DND-41 (cell line): Measurements from ENCODE around the gene SUN1.
A peak's percentile ranks its signal among the peaks of the same experiment; 100 is the strongest.
"Not testable (repeated sequence)": the region's sequence is repeated elsewhere in the genome, so short reads cannot be mapped to it uniquely, and the experiment has no call there.

ENCODE experiments used
- ATAC-seq: fragments of 200-7000 bp; cut with Tn5 transposase; 3 replicates; pipeline ENCODE4 v1.9.1; 2021; ENCODE audit warnings: low read depth; ENCODE audit not compliant: insufficient read depth
- DNase-seq: peaks from one replicate; pipeline ENCODE4 v3.0.0-alpha.2; 2020
- H2AFZ ChIP-seq: 2 replicates; pipeline ENCODE4 v1.6.0; 2012; ENCODE audit warnings: low read depth, low read length
- H3K27ac ChIP-seq: 2 replicates; pipeline ENCODE4 v1.5.1; 2012; ENCODE audit warnings: low read length, inconsistent platforms
- H3K27me3 ChIP-seq: fragments of 200-600 bp; sonication (generic); 2 replicates; pipeline ENCODE4 v1.6.0; 2012; ENCODE audit warnings: low read length, mild to moderate bottlenecking, inconsistent platforms; ENCODE audit not compliant: insufficient read depth, poor library complexity
- H3K36me3 ChIP-seq: 2 replicates; pipeline ENCODE4 v1.5.1; 2012; ENCODE audit warnings: low read length, inconsistent platforms; ENCODE audit not compliant: insufficient read depth
- H3K4me1 ChIP-seq: 2 replicates; pipeline ENCODE4 v1.5.1; 2012; ENCODE audit warnings: mild to moderate bottlenecking, low read length; ENCODE audit not compliant: insufficient read depth
- H3K4me2 ChIP-seq: 2 replicates; pipeline ENCODE4 v1.6.0; 2012; ENCODE audit warnings: mild to moderate bottlenecking, moderate library complexity, low read length, inconsistent platforms; ENCODE audit not compliant: insufficient read depth
- H3K4me3 ChIP-seq, 2 experiments: fragments of 200-600 bp in 1 of 2; shearing (Covaris generic) in 1 of 2; 2 replicates each; pipeline ENCODE4 v1.5.1; 2012 to 2016; ENCODE audit warnings: inconsistent platforms in 2 of 2, low read length in 2 of 2, mild to moderate bottlenecking in 2 of 2, low read depth in 1 of 2, moderate library complexity in 1 of 2
- H3K79me2 ChIP-seq: 2 replicates; pipeline ENCODE4 v1.6.0; 2012; ENCODE audit warnings: low read length, inconsistent platforms; ENCODE audit not compliant: insufficient read depth
- H3K9ac ChIP-seq: 2 replicates; pipeline ENCODE4 v1.6.0; 2012; ENCODE audit warnings: low read depth, mild to moderate bottlenecking, inconsistent platforms, low read length, moderate library complexity
- H3K9me3 ChIP-seq: 2 replicates; pipeline ENCODE4 v1.5.1; 2012; ENCODE audit warnings: low read length, moderate library complexity, mild to moderate bottlenecking, inconsistent platforms; ENCODE audit not compliant: insufficient read depth, severe bottlenecking
- H4K20me1 ChIP-seq: 2 replicates; pipeline ENCODE4 v1.6.0; 2012; ENCODE audit warnings: low read length; ENCODE audit not compliant: insufficient read depth
- CTCF ChIP-seq: IDR thresholded peaks from 2 replicates; pipeline ENCODE4 v1.5.1; 2012; ENCODE audit warnings: borderline replicate concordance, low read length, moderate library complexity, mild to moderate bottlenecking; ENCODE audit not compliant: poor library complexity, severe bottlenecking; ENCODE audit errors: extremely low read depth
- EZH2 ChIP-seq: IDR thresholded peaks from 3 replicates; pipeline ENCODE4 v1.6.1; 2012; ENCODE audit warnings: borderline replicate concordance, low read depth, mild to moderate bottlenecking, moderate library complexity, low read length, inconsistent platforms; ENCODE audit not compliant: severe bottlenecking

Gene SUN1

GRCh38 chr7:921581-922333 lies 89.5 kb downstream of the SUN1 start:
- Histone ChIP-seq H3K27me3 (no peaks in the 10 kb centered on the region), H3K4me2 (0 out of 2 replicates have a peak overlapping the region, but pooled peaks have one; percentile 38), H3K4me3 (no peak overlapping the region), H3K9ac (no peak overlapping the region), H3K9me3 (no peaks in the 10 kb centered on the region), H3K79me2 (no peaks in the 10 kb centered on the region), H3K36me3 (no peaks in the 10 kb centered on the region), H2AFZ (no peak overlapping the region), H4K20me1 (no peaks in the 10 kb centered on the region), H3K27ac (no peak overlapping the region), H3K4me1 (peaks cover 20% of the 10 kb centered on the region)
- no peak for ATAC-seq
- TF ChIP-seq EZH2 (no peak), CTCF (no peak)
- no peak for DNase-seq

- H3K27ac ChIP-seq, result peak overlapping the region; percentile 85
- no peaks in the 10 kb centered on the region for H3K79me2 ChIP-seq
- no peaks in the 10 kb centered on the region for H4K20me1 ChIP-seq
- DNase-seq (no peak), ATAC-seq (no peak)
- H3K27me3 ChIP-seq, result no peaks in the 10 kb centered on the region
- no peaks in the 10 kb centered on the region for H3K36me3 ChIP-seq
- H3K4me3 ChIP-seq, result peak overlapping the region in 1 of 2 experiments; percentile 55; a peak in 2 of 4 replicates
- no peak for TF ChIP-seq EZH2
- peaks cover 20% of the 10 kb centered on the region for H3K4me1 ChIP-seq
- peak overlapping the region; percentile 73 for H3K4me2 ChIP-seq
- H2AFZ ChIP-seq, result peak overlapping the region; percentile 76
- H3K9ac ChIP-seq, result peak overlapping the region; percentile 56
- H3K9me3 ChIP-seq, result no peaks in the 10 kb centered on the region
Observed at GRCh38 chr7:922334-923107, 90.2 kb downstream of the SUN1 start.

GRCh38 chr7:923108-924041 lies 91.1 kb downstream of the SUN1 start:
- Histone ChIP-seq H2AFZ (peak overlapping the region; percentile 76), H3K79me2 (no peaks in the 10 kb centered on the region), H3K4me3 (peak overlapping the region in 1 of 2 experiments; percentile 55; a peak in 2 of 4 replicates), H3K36me3 (no peaks in the 10 kb centered on the region), H3K4me2 (peak overlapping the region; percentile 73), H3K4me1 (peaks cover 20% of the 10 kb centered on the region), H3K27ac (peak overlapping the region; percentile 88), H3K27me3 (no peaks in the 10 kb centered on the region), H3K9me3 (no peaks in the 10 kb centered on the region), H3K9ac (peak overlapping the region; percentile 56), H4K20me1 (no peaks in the 10 kb centered on the region)
- TF ChIP-seq EZH2 (no peak), CTCF (no peak)
- ATAC-seq (peak; percentile 97), DNase-seq (peak; percentile 96)

- not testable (repeated sequence) for ATAC-seq, H3K27me3 ChIP-seq, H4K20me1 ChIP-seq, H3K4me3 ChIP-seq, H3K9ac ChIP-seq, H2AFZ ChIP-seq, DNase-seq, H3K36me3 ChIP-seq, H3K27ac ChIP-seq, H3K79me2 ChIP-seq, H3K9me3 ChIP-seq
- 0 out of 2 replicates have a peak overlapping the region, but pooled peaks have one; percentile 73 for H3K4me2 ChIP-seq
- peaks cover 20% of the 10 kb centered on the region for H3K4me1 ChIP-seq
Observed at GRCh38 chr7:924042-924441, 91.8 kb downstream of the SUN1 start.
